ENCODE results near the gene TCL1A.

TCL1A gene

GRCh38 chr14:95696741-95697140, 17.2 kb downstream of the TCL1A start:
- TF ChIP-seq CTCF (IDR thresholded peaks at IDR 0.05; ENCODE audit: insufficient read depth, low read length, poor library complexity, severe bottlenecking): no peak
- H3K36me3 ChIP-seq (ENCODE audit: control insufficient read depth, insufficient read depth, low read length): no peaks in the 10 kb centered on the region
- no peaks in the 10 kb centered on the region for H3K27me3 ChIP-seq (replicated peaks; ENCODE audit: control insufficient read depth, insufficient read depth, low read length)
- no peak for DNase-seq (ENCODE audit: extremely low read depth, insufficient read length)
- no peak overlapping the region for H3K4me3 ChIP-seq (replicated peaks; ENCODE audit: low read depth, low read length)

- Histone ChIP-seq H3K36me3 (ENCODE audit: control insufficient read depth, insufficient read depth, low read length) (no peaks in the 10 kb centered on the region), H3K4me3 (replicated peaks; ENCODE audit: low read depth, low read length) (no peak overlapping the region), H3K27me3 (replicated peaks; ENCODE audit: control insufficient read depth, insufficient read depth, low read length) (no peaks in the 10 kb centered on the region)
- no peak for DNase-seq (ENCODE audit: extremely low read depth, insufficient read length)
- no peak for TF ChIP-seq CTCF (IDR thresholded peaks at IDR 0.05; ENCODE audit: insufficient read depth, low read length, poor library complexity, severe bottlenecking)
Observed at GRCh38 chr14:95695913-95696312, 18.0 kb downstream of the TCL1A start.

- H3K4me3 ChIP-seq (replicated peaks; ENCODE audit: low read depth, low read length): no peak overlapping the region
- H3K36me3 ChIP-seq (ENCODE audit: control insufficient read depth, insufficient read depth, low read length): no peaks in the 10 kb centered on the region
Observed at GRCh38 chr14:95695051-95695450, 18.9 kb downstream of the TCL1A start.

GRCh38 chr14:95692109-95692508, 21.8 kb downstream of the TCL1A start:
- TF ChIP-seq CTCF (IDR thresholded peaks at IDR 0.05; ENCODE audit: insufficient read depth, low read length, poor library complexity, severe bottlenecking): no peak
- no peak overlapping the region for H3K4me3 ChIP-seq (replicated peaks; ENCODE audit: low read depth, low read length)
- H3K27me3 ChIP-seq (replicated peaks; ENCODE audit: control insufficient read depth, insufficient read depth, low read length): no peaks in the 10 kb centered on the region
- H3K36me3 ChIP-seq (ENCODE audit: control insufficient read depth, insufficient read depth, low read length): no peaks in the 10 kb centered on the region
- no peak for DNase-seq (ENCODE audit: extremely low read depth, insufficient read length)

More at GRCh38 chr14:95695051-95695450, 18.9 kb downstream of the TCL1A start:
- no peaks in the 10 kb centered on the region for H3K27me3 ChIP-seq (replicated peaks; ENCODE audit: control insufficient read depth, insufficient read depth, low read length)
- no peak for TF ChIP-seq CTCF (IDR thresholded peaks at IDR 0.05; ENCODE audit: insufficient read depth, low read length, poor library complexity, severe bottlenecking)
- no peak for DNase-seq (ENCODE audit: extremely low read depth, insufficient read length)

- no peak for TF ChIP-seq CTCF (IDR thresholded peaks at IDR 0.05; ENCODE audit: insufficient read depth, low read length, poor library complexity, severe bottlenecking)
- Histone ChIP-seq H3K36me3 (ENCODE audit: control insufficient read depth, insufficient read depth, low read length) (no peaks in the 10 kb centered on the region), H3K4me3 (replicated peaks; ENCODE audit: low read depth, low read length) (no peak overlapping the region), H3K27me3 (replicated peaks; ENCODE audit: control insufficient read depth, insufficient read depth, low read length) (no peaks in the 10 kb centered on the region)
- DNase-seq (ENCODE audit: extremely low read depth, insufficient read length): no peak
Observed at GRCh38 chr14:95691591-95691990, 22.3 kb downstream of the TCL1A start.

GRCh38 chr14:95690815-95691214, 23.1 kb downstream of the TCL1A start:
- no peaks in the 10 kb centered on the region for H3K27me3 ChIP-seq (replicated peaks; ENCODE audit: control insufficient read depth, insufficient read depth, low read length)
- DNase-seq (ENCODE audit: extremely low read depth, insufficient read length): no peak
- no peak overlapping the region for H3K4me3 ChIP-seq (replicated peaks; ENCODE audit: low read depth, low read length)
- TF ChIP-seq CTCF (IDR thresholded peaks at IDR 0.05; ENCODE audit: insufficient read depth, low read length, poor library complexity, severe bottlenecking): no peak
- no peaks in the 10 kb centered on the region for H3K36me3 ChIP-seq (ENCODE audit: control insufficient read depth, insufficient read depth, low read length)

Measured in GM06990 (cell line).